ENCODE results near the gene HERC3.
"Not testable (repeated sequence)": the region's sequence is repeated elsewhere in the genome, so short reads cannot be mapped to it uniquely, and the experiment has no call there.

The HERC3 gene

DNA sequence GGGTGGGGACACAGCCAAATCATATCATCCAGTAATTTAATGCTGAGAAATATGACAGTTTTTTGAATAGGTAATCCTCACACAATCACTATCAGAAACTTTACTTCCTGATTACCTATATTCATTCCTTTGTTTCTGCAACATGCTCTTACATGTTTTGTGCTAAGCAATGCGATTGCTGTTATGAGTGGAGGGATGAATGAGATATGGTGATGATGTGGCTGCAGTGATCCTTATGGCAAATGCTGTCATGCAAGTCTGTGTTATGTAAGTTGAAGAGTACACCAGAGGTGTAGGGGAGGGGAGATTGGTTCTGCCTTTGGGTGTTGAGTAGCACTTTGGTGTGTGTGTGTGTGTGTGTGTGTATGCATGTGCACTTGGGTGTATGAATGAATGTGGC is 14.6 kb downstream of the HERC3 start:
- no peaks in the 10 kb centered on the region for H4K20me1 ChIP-seq (ENCODE audit: insufficient read depth, low read length)
- no peak overlapping the region for H2AFZ ChIP-seq (ENCODE audit: low read length)
- no peak overlapping the region for H3K4me2 ChIP-seq (ENCODE audit: low read depth, low read length)
- no peak overlapping the region for H3K27ac ChIP-seq (ENCODE audit: low read length)
- no peak for DNase-seq
- no peaks in the 10 kb centered on the region for H3K79me2 ChIP-seq (ENCODE audit: low read length)
- no peaks in the 10 kb centered on the region for H3K27me3 ChIP-seq (replicated peaks; ENCODE audit: insufficient read depth, low read length)
- TF ChIP-seq EZH2 (optimal IDR thresholded peaks at IDR 0.05; ENCODE audit: low read depth, low read length) (no peak), CTCF (IDR thresholded peaks at IDR 0.05; ENCODE audit: low read length) (no peak), EZH2phosphoT487 (IDR thresholded peaks at IDR 0.05; ENCODE audit: low read length) (no peak)
- no peaks in the 10 kb centered on the region for H3F3A ChIP-seq (ENCODE audit: insufficient read depth, low read length)
- no peaks in the 10 kb centered on the region; the same call in 1 of the 2 replicates for H3K36me3 ChIP-seq (replicated peaks; ENCODE audit: insufficient read depth, low read length)
- H3K4me3 ChIP-seq (ENCODE audit: low read length): no peak overlapping the region
- no peak overlapping the region for H3K9ac ChIP-seq (ENCODE audit: low read length)
- H3K9me3 ChIP-seq (replicated peaks; ENCODE audit: insufficient read depth, low read length): no peaks in the 10 kb centered on the region
- no peaks in the 10 kb centered on the region for H3K9me2 ChIP-seq (replicated peaks; ENCODE audit: insufficient read depth, low read length)
- no peaks in the 10 kb centered on the region for H3K4me1 ChIP-seq (ENCODE audit: low read length)

- no peaks in the 10 kb centered on the region for H3K79me2 ChIP-seq (ENCODE audit: low read length)
- no peak overlapping the region for H3K4me3 ChIP-seq (ENCODE audit: low read length)
- no peak overlapping the region for H3K4me2 ChIP-seq (ENCODE audit: low read depth, low read length)
- H3K4me1 ChIP-seq (ENCODE audit: low read length): no peaks in the 10 kb centered on the region
- H2AFZ ChIP-seq (ENCODE audit: low read length): no peak overlapping the region
- no peak overlapping the region for H3K27ac ChIP-seq (ENCODE audit: low read length)
- H3K27me3 ChIP-seq (replicated peaks; ENCODE audit: insufficient read depth, low read length): no peaks in the 10 kb centered on the region
- no peaks in the 10 kb centered on the region for H3F3A ChIP-seq (ENCODE audit: insufficient read depth, low read length)
- no peak for TF ChIP-seq EZH2 (optimal IDR thresholded peaks at IDR 0.05; ENCODE audit: low read depth, low read length)
- TF ChIP-seq CTCF (IDR thresholded peaks at IDR 0.05; ENCODE audit: low read length): no peak
- TF ChIP-seq EZH2phosphoT487 (IDR thresholded peaks at IDR 0.05; ENCODE audit: low read length): no peak
- H3K9ac ChIP-seq (ENCODE audit: low read length): no peak overlapping the region
- no peaks in the 10 kb centered on the region for H3K9me3 ChIP-seq (replicated peaks; ENCODE audit: insufficient read depth, low read length)
- H3K9me2 ChIP-seq (replicated peaks; ENCODE audit: insufficient read depth, low read length): no peaks in the 10 kb centered on the region
- DNase-seq: no peak
- H4K20me1 ChIP-seq (ENCODE audit: insufficient read depth, low read length): no peaks in the 10 kb centered on the region
- H3K36me3 ChIP-seq (replicated peaks; ENCODE audit: insufficient read depth, low read length): no peaks in the 10 kb centered on the region; the same call in 1 of the 2 replicates
Observed at GRCh38 chr4:88609387-88609786, 17.1 kb downstream of the HERC3 start.

- H3F3A ChIP-seq (ENCODE audit: insufficient read depth, low read length); H3K4me3 ChIP-seq (ENCODE audit: low read length); H3K4me2 ChIP-seq (ENCODE audit: low read depth, low read length); H3K36me3 ChIP-seq (replicated peaks; ENCODE audit: insufficient read depth, low read length); H4K20me1 ChIP-seq (ENCODE audit: insufficient read depth, low read length); H3K4me1 ChIP-seq (ENCODE audit: low read length); H3K27ac ChIP-seq (ENCODE audit: low read length); DNase-seq; H3K79me2 ChIP-seq (ENCODE audit: low read length); H3K9me3 ChIP-seq (replicated peaks; ENCODE audit: insufficient read depth, low read length); H3K9me2 ChIP-seq (replicated peaks; ENCODE audit: insufficient read depth, low read length); H3K27me3 ChIP-seq (replicated peaks; ENCODE audit: insufficient read depth, low read length); H2AFZ ChIP-seq (ENCODE audit: low read length); H3K9ac ChIP-seq (ENCODE audit: low read length): not testable (repeated sequence)
Observed at GRCh38 chr4:88609794-88610193, 17.5 kb downstream of the HERC3 start.

DNA sequence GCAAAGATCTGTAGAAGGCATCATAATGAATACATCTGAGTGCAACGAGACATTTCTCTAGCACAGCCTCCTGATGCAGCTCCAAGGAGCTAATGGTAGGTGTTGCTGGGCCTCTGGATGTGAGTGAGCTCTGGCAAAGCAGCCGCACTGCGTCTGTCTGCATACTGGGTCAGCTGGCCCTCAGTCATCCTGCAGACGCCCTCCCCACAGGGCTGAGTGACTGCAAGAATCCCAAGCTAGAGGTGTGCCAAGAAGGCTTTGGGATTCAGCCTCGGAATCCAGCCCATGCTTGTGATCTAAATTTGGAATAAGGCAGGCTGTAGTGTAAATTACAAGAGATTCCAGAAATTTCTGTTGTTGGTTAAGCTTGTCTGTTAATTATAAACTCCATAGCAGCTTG is 18.5 kb downstream of the HERC3 start:
- no peaks in the 10 kb centered on the region for H4K20me1 ChIP-seq (ENCODE audit: insufficient read depth, low read length)
- no peak overlapping the region for H3K4me3 ChIP-seq (ENCODE audit: low read length)
- no peak overlapping the region for H3K27ac ChIP-seq (ENCODE audit: low read length)
- H3K9me3 ChIP-seq (replicated peaks; ENCODE audit: insufficient read depth, low read length): no peaks in the 10 kb centered on the region
- no peaks in the 10 kb centered on the region; the same call in 1 of the 2 replicates for H3K36me3 ChIP-seq (replicated peaks; ENCODE audit: insufficient read depth, low read length)
- DNase-seq: no peak
- H3K9me2 ChIP-seq (replicated peaks; ENCODE audit: insufficient read depth, low read length): no peaks in the 10 kb centered on the region
- H3K4me2 ChIP-seq (ENCODE audit: low read depth, low read length): no peak overlapping the region
- H3K9ac ChIP-seq (ENCODE audit: low read length): no peak overlapping the region
- H3K79me2 ChIP-seq (ENCODE audit: low read length): no peaks in the 10 kb centered on the region
- H3K4me1 ChIP-seq (ENCODE audit: low read length): no peaks in the 10 kb centered on the region
- no peaks in the 10 kb centered on the region for H3K27me3 ChIP-seq (replicated peaks; ENCODE audit: insufficient read depth, low read length)
- TF ChIP-seq EZH2 (optimal IDR thresholded peaks at IDR 0.05; ENCODE audit: low read depth, low read length) (no peak), CTCF (IDR thresholded peaks at IDR 0.05; ENCODE audit: low read length) (no peak), EZH2phosphoT487 (IDR thresholded peaks at IDR 0.05; ENCODE audit: low read length) (no peak)
- H3F3A ChIP-seq (ENCODE audit: insufficient read depth, low read length): no peaks in the 10 kb centered on the region
- no peak overlapping the region for H2AFZ ChIP-seq (ENCODE audit: low read length)
